ENCODE data around the gene DOP1A.

Gene DOP1A

GRCh38 chr6:83057705-83058321 lies 9.7 kb upstream of the DOP1A start:
- intact Hi-C loops (cut with DNase I; ENCODE audit: low total_unique reads) = loop anchor here (5.0 kb wide), 1 partner anchor 786 kb away; no protein-coding TSS in a partner anchor
- DNase-seq = no peak

DNA sequence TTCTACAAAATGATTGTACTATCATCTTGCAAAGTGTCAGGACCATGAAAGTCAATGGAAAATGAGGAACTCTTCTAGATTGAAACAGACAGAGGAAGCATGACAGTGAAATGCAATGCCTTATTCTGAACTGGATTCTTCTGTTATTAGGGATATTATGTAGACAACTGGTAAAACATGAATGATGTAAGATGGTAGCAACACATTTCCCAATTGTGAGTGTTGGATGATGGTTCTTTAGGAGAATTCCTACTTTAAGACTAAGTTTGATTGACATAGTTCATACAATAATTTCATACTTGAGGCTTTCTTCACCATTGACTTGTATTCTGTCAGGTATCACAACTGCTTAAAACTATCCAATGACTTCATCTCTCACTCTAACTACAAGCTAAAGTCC lies 6.3 kb upstream of the DOP1A start:
- Histone ChIP-seq H3K27ac (no peak overlapping the region), H3K4me3 (no peak overlapping the region), H3K9me3 (no peaks in the 10 kb centered on the region), H3K4me1 (no peaks in the 10 kb centered on the region), H3K27me3 (no peaks in the 10 kb centered on the region), H3K36me3 (peaks cover 0 to 10% (median 4%) of the 10 kb centered on the region in 3 donors)
- intact Hi-C loops (cut with DNase I; ENCODE audit: low total_unique reads) = loop anchor here (10.0 kb wide), 1 partner anchor 354 kb away; no protein-coding TSS in a partner anchor
- no peak for TF ChIP-seq CTCF (IDR thresholded peaks at IDR 0.05)
- no peak for DNase-seq

More at GRCh38 chr6:83057705-83058321, 9.7 kb upstream of the DOP1A start:
- no peak overlapping the region for H3K4me3 ChIP-seq
- no peaks in the 10 kb centered on the region for H3K27me3 ChIP-seq
- H3K36me3 ChIP-seq = peaks cover 0 to 13% (median 4%) of the 10 kb centered on the region in 3 donors
- H3K9me3 ChIP-seq = no peaks in the 10 kb centered on the region
- no peak overlapping the region for H3K27ac ChIP-seq
- peak; percentile 10 to 39 for TF ChIP-seq CTCF (IDR thresholded peaks at IDR 0.05)
- H3K4me1 ChIP-seq = no peaks in the 10 kb centered on the region

GRCh38 chr6:83062225-83062624 lies 5.2 kb upstream of the DOP1A start:
- Histone ChIP-seq H3K27ac (no peak overlapping the region), H3K4me3 (no peak overlapping the region), H3K4me1 (no peaks in the 10 kb centered on the region), H3K9me3 (no peaks in the 10 kb centered on the region), H3K36me3 (peaks cover 0 to 4% (median 0%) of the 10 kb centered on the region in 3 donors), H3K27me3 (no peaks in the 10 kb centered on the region)
- intact Hi-C loops (cut with DNase I; ENCODE audit: low total_unique reads) = loop anchor here (10.0 kb wide), 1 partner anchor 353 kb away; no protein-coding TSS in a partner anchor
- no peak for TF ChIP-seq CTCF (IDR thresholded peaks at IDR 0.05)
- no peak for DNase-seq

DNA sequence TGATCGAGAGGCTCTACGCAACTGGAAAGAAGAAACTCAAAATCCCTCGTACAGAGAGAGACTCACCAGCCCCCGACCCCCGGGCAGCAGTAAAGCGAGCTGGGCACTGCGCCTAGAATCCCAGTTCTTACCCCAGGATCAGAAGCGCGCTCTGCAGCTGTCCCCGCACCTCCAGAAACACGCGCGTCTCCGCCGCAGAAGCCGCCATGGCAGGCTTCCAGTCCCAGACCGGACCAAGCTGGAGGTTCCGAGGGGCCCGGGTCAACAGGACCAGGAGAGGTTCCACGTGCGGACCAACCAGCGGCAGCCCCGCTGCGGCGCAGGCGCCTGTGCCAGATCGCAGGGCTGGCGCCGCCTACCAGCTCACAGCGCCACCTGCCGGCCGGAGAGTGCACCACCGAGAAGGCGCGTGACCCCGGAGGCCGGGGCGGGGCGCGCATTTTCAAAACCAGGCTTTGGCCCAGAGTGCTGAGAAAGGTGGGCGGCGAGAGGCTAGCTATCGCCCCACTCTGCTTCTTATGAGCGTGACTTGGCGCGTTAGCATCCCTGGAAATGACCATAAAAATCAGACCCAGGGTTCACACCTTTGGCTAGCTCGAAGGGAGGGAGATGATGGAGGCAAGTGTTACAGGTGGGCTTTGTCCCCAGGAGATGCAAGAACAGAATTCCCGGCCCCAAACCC lies 1.8 kb upstream of the DOP1A start, which contains the start of gene UBE3D:
UBE3D (minus strand) TSS at position 331 of the 682 bp plus-strand sequence; CDS start at position 208, 123 bp downstream.
- H3K27ac ChIP-seq = peak within 1 kb of the TSS; percentile 61 to 89
- no peaks in the 10 kb centered on the region for H3K27me3 ChIP-seq
- peaks cover 0 to 13% (median 11%) of the 10 kb centered on the region in 4 donors for H3K4me1 ChIP-seq
- peak; percentile 89 to 97 for TF ChIP-seq CTCF (IDR thresholded peaks at IDR 0.05)
- no peaks in the 10 kb centered on the region for H3K9me3 ChIP-seq
- H3K36me3 ChIP-seq = no peaks in the 10 kb centered on the region
- intact Hi-C loops (cut with DNase I; ENCODE audit: low total_unique reads) = loop anchor here (2.0 to 10.0 kb wide), 4 partner anchors 129 to 447 kb away; partner anchors contain the start of gene PRSS35
- peak within 1 kb of the TSS; percentile 61 to 81 for H3K4me3 ChIP-seq
- DNase-seq = peak; percentile 86 to 91

DNA sequence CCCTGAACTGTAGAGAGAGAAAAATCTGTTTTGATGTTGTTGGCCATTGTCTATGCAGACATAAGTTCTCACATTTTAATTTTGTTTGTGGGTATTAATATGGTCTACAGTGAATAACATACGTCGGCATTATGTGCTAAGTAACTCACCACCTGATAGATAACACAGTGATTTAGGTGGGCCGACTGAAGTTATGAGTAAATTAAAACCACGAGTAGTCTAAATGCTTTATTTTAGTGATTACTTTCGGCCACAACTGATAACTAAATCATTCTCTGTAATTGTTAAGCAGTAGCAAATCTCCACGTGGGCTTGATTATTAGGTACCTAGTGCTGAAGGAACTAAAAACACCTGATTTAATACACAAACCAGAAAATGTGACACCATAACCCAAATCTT lies 1.1 kb downstream of the DOP1A start:
- Histone ChIP-seq H3K4me1 (peaks cover 0 to 24% (median 14%) of the 10 kb centered on the region in 4 donors), H3K4me3 (peak overlapping the region; percentile 78 to 89), H3K36me3 (no peaks in the 10 kb centered on the region)

More for the DNA sequence above, 1.1 kb downstream of the DOP1A start:
- DNase-seq = no peak
- TF ChIP-seq CTCF (IDR thresholded peaks at IDR 0.05) = no peak
- Histone ChIP-seq H3K27ac (peak overlapping the region; percentile 85 to 89), H3K27me3 (no peaks in the 10 kb centered on the region), H3K9me3 (no peaks in the 10 kb centered on the region)
- intact Hi-C loops (cut with DNase I; ENCODE audit: low total_unique reads) = loop anchor here (5.0 to 10.0 kb wide), 2 partner anchors 346 to 444 kb away; partner anchors contain the start of gene PRSS35
